Measurements from ENCODE around the gene SLC1A4. TPM values are rescaled to one million over a fixed set of nuclear protein-coding genes. Genes with fewer than 3 reads are reported as not detected.

SLC1A4 gene
- polyA plus RNA-seq, 3 donors, result 3.2 to 4.5 (median 4.4) TPM

DNA sequence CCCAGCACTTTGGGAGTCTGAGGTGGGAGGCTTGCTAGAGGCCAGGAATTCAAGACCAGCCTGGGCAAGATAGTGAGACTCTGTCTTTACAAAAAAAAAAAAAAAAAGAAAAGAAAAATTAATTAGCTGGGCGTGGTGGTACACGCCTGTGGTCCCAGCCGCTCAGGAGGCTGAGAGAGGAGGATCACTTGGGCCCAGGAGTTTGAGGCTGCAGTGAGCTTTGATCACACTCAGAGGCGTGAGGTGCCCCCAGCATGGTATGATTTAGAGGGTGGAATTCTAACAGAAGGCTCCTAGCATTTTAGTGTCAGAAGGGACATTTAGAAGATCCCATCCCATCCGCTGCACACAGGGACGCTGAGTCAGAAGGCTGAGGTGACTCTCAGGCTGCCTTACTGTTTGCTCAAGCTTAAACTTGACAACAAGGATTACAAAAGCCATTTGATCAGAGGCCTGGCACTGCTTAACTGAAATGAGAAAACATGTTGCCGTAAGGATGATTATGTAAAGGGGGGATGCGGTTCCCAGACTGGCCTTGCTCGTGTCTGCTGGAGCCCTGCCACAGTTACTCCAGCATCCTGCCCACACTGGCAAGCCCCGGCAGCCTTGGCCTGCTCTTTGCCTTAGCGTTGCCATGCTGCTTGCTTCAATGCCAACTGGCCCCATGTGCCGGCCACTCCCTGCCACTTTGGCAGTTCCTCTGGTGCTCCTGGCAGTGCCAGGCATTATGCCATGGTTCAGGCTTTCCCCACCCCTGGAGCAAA is 45.6 kb upstream of the SLC1A4 start:
- peaks cover 74 to 83% of the 10 kb centered on the region in 2 donors for H3K4me1 ChIP-seq (ENCODE audit: control insufficient read depth in 1 of 2, insufficient read depth in 2 of 2, low read length in 2 of 2)
- 30% methylated on average over 7 of the region's 12 CpGs for WGBS (ENCODE audit: insufficient coverage)
- H3K9ac ChIP-seq (ENCODE audit: insufficient read depth, low read length, poor library complexity, severe bottlenecking), result peak overlapping the region; percentile 10
- H3K36me3 Mint-ChIP-seq, result no peaks in the 10 kb centered on the region
- H3K27ac Mint-ChIP-seq, result peak overlapping the region in 5 of 7 donors; percentile 49 to 87 (median 66)
- intact Hi-C loops (cut with micrococcal nuclease), result no loop called here
- H3K9me3 ChIP-seq (replicated peaks in 1 of 2; ENCODE audit: control insufficient read depth in 1 of 2, insufficient read depth in 1 of 2, low read length in 2 of 2), result no peaks in the 10 kb centered on the region
- TF ChIP-seq, protein P1, sequence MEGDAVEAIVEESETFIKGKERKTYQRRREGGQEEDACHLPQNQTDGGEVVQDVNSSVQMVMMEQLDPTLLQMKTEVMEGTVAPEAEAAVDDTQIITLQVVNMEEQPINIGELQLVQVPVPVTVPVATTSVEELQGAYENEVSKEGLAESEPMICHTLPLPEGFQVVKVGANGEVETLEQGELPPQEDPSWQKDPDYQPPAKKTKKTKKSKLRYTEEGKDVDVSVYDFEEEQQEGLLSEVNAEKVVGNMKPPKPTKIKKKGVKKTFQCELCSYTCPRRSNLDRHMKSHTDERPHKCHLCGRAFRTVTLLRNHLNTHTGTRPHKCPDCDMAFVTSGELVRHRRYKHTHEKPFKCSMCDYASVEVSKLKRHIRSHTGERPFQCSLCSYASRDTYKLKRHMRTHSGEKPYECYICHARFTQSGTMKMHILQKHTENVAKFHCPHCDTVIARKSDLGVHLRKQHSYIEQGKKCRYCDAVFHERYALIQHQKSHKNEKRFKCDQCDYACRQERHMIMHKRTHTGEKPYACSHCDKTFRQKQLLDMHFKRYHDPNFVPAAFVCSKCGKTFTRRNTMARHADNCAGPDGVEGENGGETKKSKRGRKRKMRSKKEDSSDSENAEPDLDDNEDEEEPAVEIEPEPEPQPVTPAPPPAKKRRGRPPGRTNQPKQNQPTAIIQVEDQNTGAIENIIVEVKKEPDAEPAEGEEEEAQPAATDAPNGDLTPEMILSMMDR (IDR thresholded peaks at IDR 0.05), result no peak
- H3K4me3 Mint-ChIP-seq, result no peak overlapping the region
- H3K27ac ChIP-seq (ENCODE audit: low read depth in 1 of 2, low read length in 2 of 2), result peak overlapping the region in 1 of 2 donors; percentile 38
- no peak overlapping the region for H3K4me2 ChIP-seq (replicated peaks; ENCODE audit: extremely low read depth, low read length, poor library complexity, severe bottlenecking)
- H3K27me3 Mint-ChIP-seq (ENCODE audit: low read depth in 3 of 3), result peaks cover 0 to 1% (median 0%) of the 10 kb centered on the region in 3 donors
- H4K20me1 ChIP-seq (ENCODE audit: insufficient read depth, low read length), result no peaks in the 10 kb centered on the region
- DNase-seq, result peak in 2 of 3 donors; percentile 37 to 48
- H3K4me3 ChIP-seq (replicated peaks in 1 of 3; ENCODE audit: low read depth in 2 of 3, low read length in 3 of 3), result peak overlapping the region in 1 of 3 experiments; percentile 3
- H2AFZ ChIP-seq (ENCODE audit: insufficient read depth, low read depth, low read length, poor library complexity, severe bottlenecking), result peak overlapping the region; percentile 54
- H3K36me3 ChIP-seq (replicated peaks in 1 of 2; ENCODE audit: control insufficient read depth in 1 of 2, insufficient read depth in 2 of 2, low read length in 2 of 2), result no peaks in the 10 kb centered on the region
- H3K4me1 Mint-ChIP-seq, result peaks cover 89% of the 10 kb centered on the region
- H3K79me2 ChIP-seq (ENCODE audit: insufficient read depth, low read length), result peaks cover 6% of the 10 kb centered on the region
- peaks cover 0 to 2% (median 0%) of the 10 kb centered on the region in 7 donors for H3K9me3 Mint-ChIP-seq
- H3K27me3 ChIP-seq (ENCODE audit: control insufficient read depth in 2 of 2, insufficient read depth in 2 of 2, low read length in 2 of 2), result no peaks in the 10 kb centered on the region

DNA sequence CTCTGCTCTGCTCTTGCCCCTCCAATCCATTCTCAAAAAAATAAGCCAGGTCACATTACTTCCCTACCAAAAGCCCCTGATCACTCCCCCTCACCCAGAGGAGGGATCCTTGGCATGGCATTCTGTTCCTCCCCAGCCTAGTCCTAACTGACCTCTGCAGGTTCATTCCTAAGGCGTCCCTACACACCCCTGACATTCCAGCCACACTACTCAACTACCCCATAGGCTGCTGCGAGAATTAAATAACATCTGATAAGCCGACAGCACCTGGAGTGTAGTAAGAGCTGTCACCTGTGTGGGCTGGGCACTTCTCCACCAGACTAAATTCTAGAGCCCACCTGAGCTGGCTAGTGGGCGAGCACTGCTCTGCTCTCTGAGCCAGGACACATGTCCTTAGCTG is 44.7 kb upstream of the SLC1A4 start:
- H4K20me1 ChIP-seq (ENCODE audit: insufficient read depth, low read length), result no peaks in the 10 kb centered on the region
- 100% methylated on average over 1 of the region's 4 CpGs for WGBS (ENCODE audit: insufficient coverage)

More for the DNA sequence above, 44.7 kb upstream of the SLC1A4 start:
- DNase-seq, result no peak
- no peak overlapping the region for H3K4me2 ChIP-seq (replicated peaks; ENCODE audit: extremely low read depth, low read length, poor library complexity, severe bottlenecking)
- H3K9ac ChIP-seq (ENCODE audit: insufficient read depth, low read length, poor library complexity, severe bottlenecking), result no peak overlapping the region
- TF ChIP-seq, protein P1 (IDR thresholded peaks at IDR 0.05), result no peak
- peaks cover 0 to 1% (median 0%) of the 10 kb centered on the region in 3 donors for H3K27me3 Mint-ChIP-seq (ENCODE audit: low read depth in 3 of 3)
- no peaks in the 10 kb centered on the region for H3K27me3 ChIP-seq (ENCODE audit: control insufficient read depth in 2 of 2, insufficient read depth in 2 of 2, low read length in 2 of 2)
- H3K36me3 ChIP-seq (replicated peaks in 1 of 2; ENCODE audit: control insufficient read depth in 1 of 2, insufficient read depth in 2 of 2, low read length in 2 of 2), result no peaks in the 10 kb centered on the region
- peaks cover 66 to 74% of the 10 kb centered on the region in 2 donors for H3K4me1 ChIP-seq (ENCODE audit: control insufficient read depth in 1 of 2, insufficient read depth in 2 of 2, low read length in 2 of 2)
- peaks cover 80% of the 10 kb centered on the region for H3K4me1 Mint-ChIP-seq
- no peaks in the 10 kb centered on the region for H3K36me3 Mint-ChIP-seq
- intact Hi-C loops (cut with micrococcal nuclease), result no loop called here
- peak overlapping the region in 5 of 7 donors; percentile 6 to 87 (median 58) for H3K27ac Mint-ChIP-seq
- peak overlapping the region; percentile 54 for H2AFZ ChIP-seq (ENCODE audit: insufficient read depth, low read depth, low read length, poor library complexity, severe bottlenecking)
- H3K9me3 ChIP-seq (replicated peaks in 1 of 2; ENCODE audit: control insufficient read depth in 1 of 2, insufficient read depth in 1 of 2, low read length in 2 of 2), result no peaks in the 10 kb centered on the region
- no peak overlapping the region for H3K4me3 ChIP-seq (replicated peaks in 1 of 3; ENCODE audit: low read depth in 2 of 3, low read length in 3 of 3)
- H3K79me2 ChIP-seq (ENCODE audit: insufficient read depth, low read length), result peaks cover 6% of the 10 kb centered on the region
- H3K27ac ChIP-seq (ENCODE audit: low read depth in 1 of 2, low read length in 2 of 2), result no peak overlapping the region
- peaks cover 0 to 2% (median 0%) of the 10 kb centered on the region in 7 donors for H3K9me3 Mint-ChIP-seq
- H3K4me3 Mint-ChIP-seq, result no peak overlapping the region
